HG03571 (cell line): ENCODE measurements around the gene TECPR2.
"Not testable (repeated sequence)": the region's sequence is repeated elsewhere in the genome, so short reads cannot be mapped to it uniquely, and the experiment has no call there.

Experiments used
- ATAC-seq: cut with Tn5 transposase; IDR thresholded peaks from one replicate; pipeline ENCODE4 v1.9.1; 2021; ENCODE audit not compliant: unreplicated experiment

Gene TECPR2

DNA sequence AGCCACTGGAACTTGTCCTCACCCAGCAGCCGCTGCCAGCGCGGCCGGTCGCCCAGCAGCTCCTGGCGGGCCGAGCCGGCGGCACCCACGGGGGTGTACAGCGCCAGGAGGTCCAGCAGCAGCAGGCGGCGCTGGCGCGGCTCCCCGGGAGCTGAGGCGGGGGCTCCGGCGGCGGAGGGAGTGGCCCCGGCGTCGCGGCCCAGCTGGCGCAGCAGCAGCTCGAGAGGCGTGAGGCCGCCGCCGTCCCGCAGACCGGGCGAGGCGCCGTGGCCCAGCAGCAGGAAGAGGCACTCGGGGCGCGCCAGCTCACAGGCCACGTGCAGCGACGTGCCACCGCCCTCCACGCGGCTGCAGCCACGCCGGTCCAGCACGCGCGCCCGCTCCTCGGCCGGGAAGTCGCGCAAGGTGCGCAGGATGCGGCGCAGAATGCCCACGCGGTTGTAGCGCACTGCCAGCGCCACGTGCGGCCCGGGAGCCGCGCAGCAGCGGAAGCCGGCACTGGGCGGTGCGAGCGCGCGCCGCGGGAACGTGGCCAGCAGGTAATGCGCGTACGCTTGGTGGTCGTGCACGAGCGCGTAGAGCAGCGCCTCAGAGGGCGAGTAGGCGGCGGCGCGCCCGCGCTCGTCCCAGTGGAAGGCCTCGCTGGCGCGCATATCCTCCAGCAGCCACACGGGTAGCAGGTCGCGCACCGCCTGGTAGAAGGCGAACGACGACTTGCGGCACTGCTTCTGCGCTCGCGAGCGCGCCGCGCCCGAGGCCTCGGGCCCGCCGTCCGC, 144.5 kb downstream of the TECPR2 start:
- ATAC-seq, result no peak

DNA sequence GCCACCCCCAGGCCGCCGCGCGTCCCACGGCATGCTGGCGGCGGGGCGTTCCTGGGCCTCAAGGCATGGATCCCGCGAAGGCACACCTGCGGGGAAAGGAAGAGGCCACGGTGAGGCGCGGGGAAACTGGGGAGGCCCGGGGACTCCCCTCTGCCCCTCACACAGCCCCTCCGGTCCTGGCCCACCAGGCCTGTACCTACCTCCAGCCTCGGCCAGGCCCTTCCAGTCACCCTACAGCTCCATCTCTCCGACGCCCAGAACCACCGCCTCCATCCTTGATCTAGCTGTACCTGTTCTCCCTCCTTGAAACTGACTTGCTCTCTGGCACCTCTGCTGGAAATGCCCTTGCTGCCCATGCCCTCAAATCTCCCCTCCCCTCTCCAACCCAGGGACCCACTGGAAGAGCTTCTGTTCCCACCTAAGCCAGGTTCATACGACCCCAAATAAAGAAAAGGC, 145.1 kb downstream of the TECPR2 start:
- ATAC-seq, result no peak

DNA sequence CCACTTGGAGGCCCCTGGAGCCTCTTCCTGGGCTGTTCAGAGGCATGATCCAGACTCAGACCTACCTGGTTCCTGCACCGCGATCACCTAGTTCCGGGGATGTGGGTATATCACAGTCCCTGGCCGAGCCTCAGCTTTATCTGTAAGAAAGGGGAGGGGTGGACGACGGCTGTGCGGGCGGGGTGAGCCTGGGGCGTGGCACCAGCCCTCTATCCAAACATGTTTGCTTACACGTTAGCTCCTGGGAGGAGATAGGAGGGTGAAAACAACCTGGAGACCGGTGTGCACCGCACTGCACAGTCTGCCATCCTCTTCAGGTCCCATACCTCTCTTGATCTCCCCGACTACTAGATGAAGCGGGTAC, 145.7 kb downstream of the TECPR2 start:
- no peak for ATAC-seq

DNA sequence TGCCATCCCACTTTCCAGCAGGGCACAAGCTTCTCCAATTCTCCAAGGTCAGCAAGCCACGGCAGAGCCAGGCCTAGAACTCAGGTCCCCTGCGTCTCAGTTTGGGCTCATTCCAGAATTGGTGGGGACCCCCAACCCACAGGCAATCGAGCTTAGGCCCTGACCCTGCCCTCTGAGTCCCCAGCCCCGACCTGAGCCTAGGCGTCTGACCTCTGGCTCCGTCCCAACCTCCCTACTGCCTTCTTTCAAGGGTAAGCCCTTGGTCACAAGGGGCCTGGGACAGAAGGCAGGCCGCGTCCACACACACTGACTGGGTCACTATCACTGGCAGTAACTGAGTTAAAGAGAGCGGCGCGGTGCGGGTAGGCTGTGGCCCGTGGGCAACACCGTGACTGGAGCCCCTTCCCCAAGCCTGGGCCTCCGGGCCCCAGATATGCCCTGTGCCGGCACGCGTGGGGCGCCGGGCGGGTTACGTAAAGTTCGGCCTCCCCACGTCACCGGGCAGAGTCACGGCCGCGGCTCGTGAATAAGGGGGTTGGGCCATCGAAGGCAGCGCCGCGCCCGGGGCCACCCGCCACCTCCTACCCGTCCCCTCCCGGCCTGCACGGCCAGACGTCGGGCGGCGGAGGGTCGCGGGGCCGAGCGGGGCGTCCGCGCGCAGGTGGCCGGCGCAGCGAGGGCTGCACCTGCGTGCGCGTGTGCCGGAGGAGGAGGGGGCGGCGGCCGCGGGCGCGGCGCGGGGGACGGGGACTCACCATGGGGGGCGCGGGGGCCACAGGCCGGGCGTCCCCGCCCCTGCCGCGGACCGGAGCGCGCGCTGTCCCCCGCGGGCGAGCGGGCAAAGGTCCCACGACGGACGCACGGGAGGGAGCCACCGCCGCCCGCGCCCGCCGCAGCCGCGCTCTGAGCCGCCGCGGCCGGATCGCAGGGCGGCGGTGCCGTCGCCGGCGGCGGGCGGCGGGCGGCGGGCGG, 146.3 kb downstream of the TECPR2 start:
- peak; percentile 8 for ATAC-seq

DNA sequence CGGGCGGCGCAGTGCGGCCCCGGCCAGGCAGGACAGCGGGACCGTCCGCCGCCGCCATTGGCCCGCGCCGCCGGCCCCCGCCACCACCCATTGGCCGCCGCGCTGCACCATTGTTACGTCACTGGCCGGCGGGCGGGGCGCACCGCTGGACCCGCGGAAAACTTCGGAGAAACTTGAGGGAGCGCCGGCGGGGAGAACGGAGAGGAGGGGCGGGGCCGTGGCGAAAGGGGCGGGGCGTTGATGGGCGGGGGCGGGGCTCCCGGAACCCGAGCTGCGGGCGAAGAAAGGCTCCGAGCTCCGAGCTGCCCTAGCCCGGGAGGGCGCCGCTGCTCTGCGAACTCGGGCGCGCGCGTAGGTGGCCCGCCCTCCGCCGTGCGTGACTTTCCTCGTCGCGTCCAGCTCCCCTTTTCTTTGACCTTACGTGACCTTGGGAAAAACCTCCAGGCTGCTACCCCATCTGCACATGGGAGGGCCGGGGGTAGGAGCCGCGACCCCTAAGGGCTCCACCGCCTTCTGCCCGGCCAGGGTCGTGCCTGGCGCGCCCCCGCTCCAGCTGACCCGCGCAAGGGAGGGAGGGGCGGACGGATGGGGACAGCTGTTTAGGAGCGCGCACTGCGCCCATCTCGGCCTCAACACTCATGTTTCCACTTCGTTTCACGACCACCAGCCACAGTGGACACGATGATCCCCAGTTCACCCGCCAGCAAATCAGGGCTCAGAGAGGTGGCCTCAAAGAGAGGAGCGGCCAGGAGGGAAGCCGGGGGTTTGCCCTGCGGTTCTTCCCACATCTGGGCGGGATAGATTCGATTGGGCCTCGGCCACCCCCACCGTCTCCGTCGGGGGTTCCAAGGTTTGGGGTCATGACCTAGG, 147.2 kb downstream of the TECPR2 start, which contains the start of gene ANKRD9:
TSS of gene ANKRD9 (minus strand) at position 31 of the 870 bp plus-strand sequence. CDS start 1,887 bp downstream, outside the sequence.
- peak; percentile 73 for ATAC-seq

DNA sequence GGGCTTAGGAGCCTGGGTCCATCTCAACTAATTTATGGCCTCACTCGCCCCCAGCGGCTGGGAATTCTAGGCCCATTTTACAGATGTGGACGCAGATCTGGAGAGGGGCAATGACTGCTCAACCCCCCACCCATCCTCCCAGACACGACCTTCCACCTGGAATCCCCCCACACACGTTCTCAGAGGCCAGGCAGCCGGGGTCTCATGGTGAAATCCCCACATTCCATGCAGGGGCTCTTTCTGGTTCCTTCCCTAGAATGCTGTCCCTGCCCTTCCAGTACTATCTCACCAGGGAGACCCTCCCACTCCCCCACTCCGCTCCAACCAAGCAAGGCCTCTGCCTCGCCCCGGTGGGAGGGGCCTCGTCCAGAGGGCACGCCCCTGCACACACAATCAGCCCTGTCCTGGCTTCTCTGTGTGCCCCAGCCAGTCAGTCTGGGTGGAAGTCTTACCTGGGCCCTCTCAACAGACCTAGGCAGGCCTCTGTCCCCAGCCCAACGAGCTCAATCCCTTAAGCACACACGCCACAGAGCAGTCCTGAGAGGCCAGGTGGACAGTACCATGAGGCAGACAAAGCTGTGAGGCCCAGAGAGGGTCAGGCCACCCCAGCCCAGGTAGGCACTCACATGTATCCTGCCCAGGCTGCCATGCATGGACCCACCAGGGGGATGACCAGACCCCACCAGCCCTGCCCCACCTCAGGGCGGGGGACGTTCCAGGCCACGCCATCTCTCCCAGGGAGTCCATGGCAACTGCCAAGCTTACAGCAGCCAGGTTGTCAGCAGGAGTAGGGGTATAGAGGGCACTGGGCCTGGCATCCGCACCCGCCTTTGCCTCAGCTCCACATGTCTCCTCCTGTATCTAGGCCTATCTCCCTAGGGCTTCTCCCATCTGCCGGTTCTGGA, 148.1 kb downstream of the TECPR2 start:
- no peak for ATAC-seq

DNA sequence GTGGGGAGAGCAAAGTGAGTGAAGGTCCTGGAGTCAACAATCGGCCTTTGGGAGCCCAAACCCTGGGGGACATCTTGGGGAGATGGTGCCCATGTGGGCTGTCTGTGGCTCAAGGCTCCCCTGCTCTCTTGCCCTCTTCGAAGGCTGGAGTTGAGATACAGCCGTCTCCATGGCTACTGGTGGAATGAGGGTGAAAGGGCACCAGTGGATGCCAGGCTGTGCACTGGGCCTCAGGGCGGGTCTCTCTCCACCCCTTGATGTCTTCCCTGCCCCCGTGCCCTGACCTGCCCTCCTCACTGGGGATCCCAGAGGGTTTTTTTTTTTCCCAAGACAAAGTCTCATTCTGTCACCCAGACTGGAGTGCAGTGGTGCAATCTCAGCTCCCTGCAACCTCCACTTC, 148.8 kb downstream of the TECPR2 start:
- no peak for ATAC-seq

DNA sequence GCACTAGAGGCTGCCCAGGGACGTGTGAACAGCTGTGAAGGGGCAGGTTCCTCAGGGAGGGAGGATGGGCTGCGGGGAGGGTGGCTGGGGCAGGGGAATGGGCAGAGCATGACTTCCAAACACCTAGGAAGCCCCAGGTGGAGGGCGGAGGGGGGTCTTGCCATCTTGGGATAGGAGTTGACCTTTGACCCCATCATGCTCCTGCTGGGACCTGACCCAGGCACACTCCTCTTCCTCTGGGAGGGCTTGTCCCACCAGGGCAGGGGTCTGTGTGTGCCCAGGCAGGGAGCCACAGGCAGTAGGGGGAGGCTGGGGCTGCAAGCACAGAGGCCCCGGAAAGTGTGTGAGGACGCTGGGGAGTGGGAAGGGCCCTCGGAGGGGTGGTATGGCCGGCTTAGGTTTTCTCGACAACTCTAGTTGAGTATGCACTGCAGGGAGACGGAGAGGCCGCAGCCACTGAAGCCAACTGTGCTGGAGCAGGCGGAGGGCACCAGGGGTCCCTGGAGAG, 150.1 kb downstream of the TECPR2 start:
- no peak for ATAC-seq

DNA sequence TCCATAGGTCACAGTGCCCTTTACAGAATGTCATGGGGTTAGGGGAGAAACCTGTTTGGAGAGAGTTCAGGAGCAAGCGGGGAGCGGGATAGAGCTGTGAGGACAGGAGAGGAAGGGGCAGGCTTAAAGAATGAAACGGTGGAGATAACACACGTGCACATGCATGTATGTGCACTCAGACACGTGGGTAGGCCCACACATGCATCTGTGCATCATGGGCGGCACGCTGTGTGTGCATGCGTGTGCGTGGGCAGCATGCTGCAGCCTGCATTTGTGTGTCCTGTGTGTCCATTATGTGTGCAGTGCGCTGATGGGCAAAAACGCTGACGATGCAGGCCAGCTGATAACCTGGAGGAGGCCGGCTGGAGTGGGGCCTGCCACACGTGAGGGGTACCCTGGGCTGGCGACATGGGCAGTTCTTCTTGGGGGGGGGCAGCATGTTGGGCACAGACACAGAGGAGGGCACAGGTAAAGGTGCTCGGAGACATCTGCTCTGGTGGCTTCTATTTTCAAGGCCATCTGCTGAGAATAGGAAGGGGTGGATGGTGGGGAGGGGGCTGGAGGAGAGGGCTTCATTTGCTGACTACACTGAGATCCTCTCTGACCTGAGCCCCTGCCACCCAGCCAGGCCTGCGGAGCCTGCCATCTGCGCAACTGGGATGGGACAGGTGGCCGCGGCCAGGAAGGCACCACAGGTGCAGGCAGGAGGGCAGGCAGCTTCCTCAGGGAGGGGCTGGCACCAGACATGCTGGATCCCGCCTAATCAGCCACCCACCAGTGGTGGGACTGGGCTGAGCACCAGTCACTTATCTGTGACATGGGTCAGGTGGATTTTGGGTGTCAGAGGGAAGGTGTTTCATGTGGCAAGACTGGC, 151.4 kb downstream of the TECPR2 start:
- ATAC-seq, result no peak

DNA sequence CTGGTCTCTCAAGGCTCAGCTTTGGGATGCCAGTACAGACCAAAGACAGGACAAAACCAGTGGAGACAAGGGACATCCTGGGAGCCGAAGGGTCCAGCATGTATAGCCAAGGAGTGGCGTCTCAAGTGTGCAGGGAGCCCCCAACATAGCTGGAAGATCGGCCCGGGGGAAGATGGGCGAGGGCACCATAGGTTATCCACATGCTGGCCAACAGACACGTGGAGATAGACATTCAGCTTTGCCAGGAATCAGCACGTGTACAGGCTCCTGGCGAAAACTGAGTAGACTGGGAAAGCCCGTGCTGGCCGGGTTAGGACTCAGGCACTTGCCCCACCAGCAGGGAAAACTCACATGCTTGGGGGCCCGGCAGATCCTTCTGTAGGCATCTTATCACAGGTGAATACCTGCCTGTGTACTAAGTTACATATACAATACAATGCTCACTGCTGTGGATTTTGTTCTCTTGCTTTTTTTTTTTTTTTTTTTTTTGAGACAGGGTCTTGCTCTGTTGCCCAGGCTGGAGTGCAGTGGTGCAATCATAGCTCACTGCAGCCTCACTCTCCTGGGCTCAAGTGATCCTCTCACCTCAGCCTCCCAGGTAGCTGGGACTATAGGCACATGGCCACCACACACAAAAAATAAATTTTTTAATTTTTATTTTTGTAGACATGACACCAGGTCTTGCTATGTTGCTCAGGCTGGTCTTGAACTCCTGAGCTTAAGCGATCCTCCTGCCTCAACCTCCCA, 152.4 kb downstream of the TECPR2 start:
- ATAC-seq, result no peak

DNA sequence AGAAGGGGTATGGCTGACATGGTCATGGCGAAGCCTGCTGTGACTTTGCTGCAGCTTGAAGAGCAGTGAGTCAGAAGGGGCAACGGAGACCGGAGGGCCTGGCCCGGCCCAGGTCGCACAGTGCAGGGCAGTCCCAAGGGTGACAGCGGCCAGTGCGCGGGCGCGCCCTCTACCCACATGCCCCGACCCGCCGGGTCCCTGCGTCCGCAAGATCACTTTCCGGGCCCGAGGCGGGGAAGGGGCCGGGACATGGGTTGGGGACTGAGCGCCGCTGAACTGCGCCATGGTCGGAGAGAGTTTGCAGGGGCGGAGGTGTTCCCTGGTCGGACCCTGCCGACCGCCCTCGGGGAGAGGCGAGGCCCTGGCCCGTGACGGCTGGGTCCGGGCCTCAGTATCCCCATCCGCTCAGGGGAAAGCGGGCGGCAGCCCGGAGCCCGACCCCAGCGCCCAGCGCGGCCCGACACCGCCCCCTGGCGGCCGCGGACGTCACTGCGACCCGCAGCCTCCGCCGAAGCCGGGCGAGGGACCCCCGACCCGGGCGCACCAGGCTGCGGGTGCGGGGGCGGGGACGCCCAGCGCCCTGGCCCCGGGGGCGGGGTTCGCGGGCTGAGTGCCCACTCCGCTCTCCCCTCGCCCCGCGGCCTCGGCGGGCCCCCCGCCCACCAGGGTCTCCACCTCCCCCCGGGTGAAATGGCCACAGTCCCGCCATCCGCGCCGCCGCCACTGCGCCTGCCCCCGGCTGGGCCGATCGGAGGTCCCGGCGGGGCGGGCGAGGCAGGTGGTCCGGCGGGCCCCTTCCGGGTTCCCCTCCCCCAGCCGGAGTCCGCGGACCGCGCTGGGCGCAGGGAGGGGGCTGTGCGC, 154.0 kb downstream of the TECPR2 start:
- ATAC-seq, result no peak

DNA sequence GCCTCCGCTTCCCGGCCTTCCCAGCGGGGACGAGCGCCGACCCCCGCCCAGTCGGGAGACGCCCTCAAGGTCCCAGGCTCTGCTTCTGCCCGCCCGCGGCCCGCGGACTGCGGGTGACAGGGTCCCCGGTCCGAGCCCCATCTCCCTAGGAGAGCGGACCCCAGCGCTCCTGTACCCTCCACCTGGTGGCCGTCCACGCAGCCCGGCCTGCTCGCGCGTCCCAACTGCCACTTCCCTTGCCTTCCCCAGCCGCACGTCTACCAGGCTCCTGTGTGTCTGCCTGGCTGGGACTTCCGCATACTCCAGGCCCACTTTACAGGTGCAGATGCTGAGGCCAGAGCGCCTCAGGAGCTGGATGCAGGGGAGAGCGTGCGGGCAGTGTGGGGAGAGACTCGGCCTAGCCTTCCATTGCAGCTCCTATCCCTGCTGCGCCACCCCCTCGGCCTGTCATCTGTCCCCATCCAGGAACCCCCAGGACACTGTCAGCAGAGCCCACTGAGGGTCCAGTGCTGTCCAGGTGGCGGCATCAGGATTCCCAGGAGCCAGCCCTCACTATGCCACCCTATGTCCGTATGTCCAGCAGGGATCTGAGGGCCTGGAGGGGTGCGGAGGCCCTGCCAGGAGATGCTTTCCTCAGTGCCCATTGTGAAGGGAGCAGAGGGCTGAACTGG, 154.8 kb downstream of the TECPR2 start:
- no peak for ATAC-seq

DNA sequence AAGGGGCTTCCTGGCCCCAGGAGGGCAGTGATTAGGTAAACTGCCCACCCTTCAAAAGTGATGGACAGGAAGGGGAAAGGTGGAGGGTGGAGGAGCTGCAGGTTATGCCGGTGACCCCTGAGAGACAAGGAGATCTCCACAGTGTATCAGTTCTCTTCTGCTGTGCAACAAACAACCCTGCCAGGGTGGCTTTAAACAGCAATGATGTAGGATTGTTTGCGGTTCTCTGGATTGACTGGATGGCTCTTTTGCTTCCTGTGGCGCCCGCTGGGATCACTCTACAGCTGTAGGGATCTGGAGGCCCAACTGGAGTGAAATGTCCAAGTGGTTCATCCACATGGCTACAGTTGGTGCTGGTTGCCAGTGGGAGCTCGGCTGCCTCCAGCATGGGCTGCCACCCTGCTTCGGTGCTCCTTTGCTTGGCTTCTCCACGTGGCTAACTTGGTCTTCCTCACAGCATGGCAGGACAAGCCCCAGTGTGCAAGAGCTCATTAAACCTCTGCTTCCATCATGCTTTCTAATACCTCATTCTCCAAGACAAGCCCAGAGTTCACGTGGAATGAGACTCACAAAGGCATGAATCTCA, 155.4 kb downstream of the TECPR2 start:
- ATAC-seq, result no peak

DNA sequence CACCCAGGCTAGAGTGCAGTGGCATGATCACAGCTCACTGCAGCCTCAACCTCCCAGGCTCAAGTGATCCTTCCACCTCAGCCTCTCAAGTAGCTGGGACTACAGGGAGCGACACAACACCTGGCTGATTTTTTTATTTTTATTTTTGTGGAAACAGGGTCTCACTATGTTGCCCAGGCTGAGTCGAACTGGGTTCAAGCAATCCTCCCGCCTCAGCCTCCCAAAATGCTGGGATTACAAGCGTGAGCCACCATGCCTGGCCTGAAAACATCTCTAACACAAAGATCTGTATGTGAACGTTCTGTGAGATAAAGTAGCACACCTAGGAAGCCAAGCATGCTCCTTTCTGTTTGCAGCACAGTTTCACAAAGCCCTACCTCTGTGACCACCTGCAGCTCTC, 157.0 kb downstream of the TECPR2 start:
- not testable (repeated sequence) for ATAC-seq

DNA sequence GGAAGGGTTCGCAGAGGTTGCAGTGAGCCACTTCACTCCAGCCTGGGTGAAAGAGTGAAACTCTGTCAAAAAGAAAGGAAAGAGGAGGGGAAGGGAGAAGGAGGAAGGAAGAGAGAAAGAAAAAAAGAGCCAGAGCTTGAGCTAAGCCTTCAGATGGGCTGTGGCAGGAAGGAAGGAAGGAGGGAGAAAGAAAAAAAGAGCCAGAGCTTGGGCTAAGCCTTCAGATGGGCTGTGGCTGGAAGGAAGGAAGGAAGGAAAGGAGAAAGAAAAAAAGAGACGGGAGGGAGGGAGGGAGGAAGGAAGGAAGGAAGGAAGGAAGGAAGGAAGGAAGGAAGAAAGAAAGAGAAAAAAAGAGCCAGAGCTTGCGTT, 160.4 kb downstream of the TECPR2 start:
- ATAC-seq, result no peak
